B cell (primary cell): Measurements from ENCODE around the gene TECPR2. TPM values are rescaled to one million over a fixed set of nuclear protein-coding genes. Genes with fewer than 3 reads are reported as not detected.

Experiments used
- ATAC-seq: fragments of 200-7000 bp; cut with Tn5 transposase; one replicate; pipeline ENCODE4 v1.10.0; 2021; ENCODE audit warnings: low read depth, mild to moderate bottlenecking, moderate number of reproducible peaks, moderate library complexity
- CTCF ChIA-PET: fragments of 350-600 bp; sonication (Branson Sonifier 250); formaldehyde crosslinking; loops from one replicate; lab custom pipeline; 2021; ENCODE audit warnings: antibody characterized with exemption, inconsistent platforms; lab: Charles Lee
- POLR2A ChIA-PET: fragments of 350-600 bp; sonication (Branson Sonifier 250); formaldehyde crosslinking; loops from one replicate; lab custom pipeline; 2021; ENCODE audit warnings: antibody characterized with exemption; lab: Charles Lee
- DNase-seq: peaks from one replicate; pipeline ENCODE4 v3.0.0; 2013
- H2AFZ ChIP-seq: 2 replicates; pipeline ENCODE4 v1.6.1; 2012; ENCODE audit warnings: mild to moderate bottlenecking, low read depth, low read length; ENCODE audit not compliant: insufficient read depth, poor library complexity, severe bottlenecking
- H3K27ac ChIP-seq, 2 donors: 1 replicate in 1 of 2; 2 replicates in 1 of 2; pipeline ENCODE4 v1.5.1; 2012 to 2013; ENCODE audit warnings: low read length in 2 of 2, mild to moderate bottlenecking in 2 of 2, moderate library complexity in 1 of 2
- H3K27me3 ChIP-seq, 4 experiments: fragments of 200-600 bp in 1 of 4; sonication (generic) in 1 of 4; replicated peaks in 1 of 4; 1 replicate in 2 of 4; 2 replicates in 2 of 4; pipeline versions ENCODE4 v1.6.1 to v1.7.0; 2013 to 2016; ENCODE audit warnings: low read length in 3 of 4, mild to moderate bottlenecking in 2 of 4, mixed read lengths in 1 of 4, moderate library complexity in 1 of 4; ENCODE audit not compliant: insufficient read depth in 4 of 4, control insufficient read depth in 3 of 4; ENCODE audit errors: control extremely low read depth in 1 of 4
- H3K36me3 ChIP-seq, 2 experiments: replicated peaks in 1 of 2; 1 replicate in 1 of 2; 2 replicates in 1 of 2; pipeline versions ENCODE4 v1.6.1 to v1.7.1; 2013; ENCODE audit warnings: low read length in 1 of 2; ENCODE audit not compliant: insufficient read depth in 2 of 2, control insufficient read depth in 1 of 2; ENCODE audit errors: control extremely low read depth in 1 of 2, extremely low read depth in 1 of 2
- H3K4me1 ChIP-seq, 2 donors: fragments of 200-600 bp in 1 of 2; sonication (generic) in 1 of 2; 1 replicate in 1 of 2; 2 replicates in 1 of 2; pipeline versions ENCODE4 v1.5.1 to v1.6.1; 2013 to 2017; ENCODE audit warnings: low read length in 2 of 2; ENCODE audit not compliant: control insufficient read depth in 2 of 2, insufficient read depth in 2 of 2
- H3K4me2 ChIP-seq: replicated peaks from 2 replicates; pipeline ENCODE3; 2012; ENCODE audit warnings: mild to moderate bottlenecking, low read depth, low read length; ENCODE audit not compliant: poor library complexity, severe bottlenecking
- H3K4me3 ChIP-seq, 5 experiments: fragments of 200-600 bp in 1 of 5; sonication (generic) in 1 of 5; 1 replicate in 3 of 5; 2 replicates in 2 of 5; pipeline versions ENCODE4 v1.5.1 to v1.7.0; 2011 to 2016; ENCODE audit warnings: low read length in 4 of 5, mild to moderate bottlenecking in 4 of 5, low read depth in 2 of 5, control low read depth in 1 of 5, moderate library complexity in 1 of 5; ENCODE audit not compliant: insufficient read depth in 1 of 5; ENCODE audit errors: control extremely low read depth in 1 of 5, extremely low read depth in 1 of 5
- H3K79me2 ChIP-seq: fragments of 200-600 bp; sonication (generic); one replicate; pipeline ENCODE4 v1.6.0; 2016; ENCODE audit warnings: low read length; ENCODE audit not compliant: control insufficient read depth, insufficient read depth
- H3K9ac ChIP-seq: fragments of 200-600 bp; sonication (generic); 2 replicates; pipeline ENCODE4 v1.6.1; 2017; ENCODE audit warnings: mild to moderate bottlenecking, low read length, moderate library complexity
- H3K9me3 ChIP-seq, 3 donors: one replicate each; pipeline versions ENCODE4 v1.6.1 to v1.7.1; 2013; ENCODE audit warnings: low read length in 2 of 3; ENCODE audit not compliant: control insufficient read depth in 2 of 3, insufficient read depth in 1 of 3; ENCODE audit errors: control extremely low read depth in 1 of 3
- H4K20me1 ChIP-seq: 2 replicates; pipeline ENCODE4 v1.6.0; 2012; ENCODE audit warnings: mild to moderate bottlenecking, low read length; ENCODE audit not compliant: insufficient read depth, control insufficient read depth, poor library complexity, severe bottlenecking
- H3K27ac Mint-ChIP-seq: one replicate; pipeline ENCODE4 v1.8.0; 2021; ENCODE audit warnings: mixed read lengths
- H3K27me3 Mint-ChIP-seq: one replicate; pipeline ENCODE4 v1.8.0; 2021; ENCODE audit warnings: mixed read lengths
- H3K4me1 Mint-ChIP-seq: one replicate; pipeline ENCODE4 v1.8.0; 2021; ENCODE audit warnings: mixed read lengths
- H3K4me3 Mint-ChIP-seq: one replicate; pipeline ENCODE4 v1.8.0; 2021; ENCODE audit warnings: mixed read lengths
- H3K9me3 Mint-ChIP-seq: one replicate; pipeline ENCODE4 v1.8.0; 2022; ENCODE audit warnings: mixed read lengths; ENCODE audit not compliant: insufficient read depth
- EZH2 ChIP-seq: IDR thresholded peaks from 2 replicates; pipeline ENCODE4 v1.6.1; 2012; ENCODE audit warnings: borderline replicate concordance, low read depth, mild to moderate bottlenecking, moderate library complexity, low read length; ENCODE audit not compliant: insufficient read depth, poor library complexity, severe bottlenecking
- WGBS: methylation state at CpG from one replicate; pipeline ENCODE4 v1.1.5; 2013; ENCODE audit warnings: missing lambda C conversion rate; ENCODE audit not compliant: insufficient coverage; 5-methylcytosine and 5-hydroxymethylcytosine counted together
- intact Hi-C: fragments of 100-400 bp; cut with micrococcal nuclease; formaldehyde crosslinking; loops from one replicate; pipeline ENCODE4 v1.10.0; 2022
- polyA plus RNA-seq: library from polyadenylated mRNA; depleted of rRNA; stranded (reverse); fragments of >200 nt; gene quantifications from 2 replicates; pipeline ENCODE4 v1.2.3, GENCODE V29; 2012
- total RNA-seq, 2 donors: library from RNA; stranded (reverse); fragments of 120-200 nt in 1 of 2; gene quantifications; 1 replicate in 1 of 2; 2 replicates in 1 of 2; pipeline versions ENCODE4 v1.2.3 to v1.2.4, GENCODE V29; 2013 to 2022
- TF ChIP-seq, protein P1 (sequence below): fragments of 200-600 bp; IDR thresholded peaks from one replicate; pipeline ENCODE4 v1.8.0; 2022; ENCODE audit warnings: antibody characterized with exemption, mild to moderate bottlenecking

The TECPR2 gene
- total and polyA plus RNA-seq, 2 donors (not counting 1 experiment from before 2014, with no cell fraction given): 4.7 to 10.8 TPM

DNA sequence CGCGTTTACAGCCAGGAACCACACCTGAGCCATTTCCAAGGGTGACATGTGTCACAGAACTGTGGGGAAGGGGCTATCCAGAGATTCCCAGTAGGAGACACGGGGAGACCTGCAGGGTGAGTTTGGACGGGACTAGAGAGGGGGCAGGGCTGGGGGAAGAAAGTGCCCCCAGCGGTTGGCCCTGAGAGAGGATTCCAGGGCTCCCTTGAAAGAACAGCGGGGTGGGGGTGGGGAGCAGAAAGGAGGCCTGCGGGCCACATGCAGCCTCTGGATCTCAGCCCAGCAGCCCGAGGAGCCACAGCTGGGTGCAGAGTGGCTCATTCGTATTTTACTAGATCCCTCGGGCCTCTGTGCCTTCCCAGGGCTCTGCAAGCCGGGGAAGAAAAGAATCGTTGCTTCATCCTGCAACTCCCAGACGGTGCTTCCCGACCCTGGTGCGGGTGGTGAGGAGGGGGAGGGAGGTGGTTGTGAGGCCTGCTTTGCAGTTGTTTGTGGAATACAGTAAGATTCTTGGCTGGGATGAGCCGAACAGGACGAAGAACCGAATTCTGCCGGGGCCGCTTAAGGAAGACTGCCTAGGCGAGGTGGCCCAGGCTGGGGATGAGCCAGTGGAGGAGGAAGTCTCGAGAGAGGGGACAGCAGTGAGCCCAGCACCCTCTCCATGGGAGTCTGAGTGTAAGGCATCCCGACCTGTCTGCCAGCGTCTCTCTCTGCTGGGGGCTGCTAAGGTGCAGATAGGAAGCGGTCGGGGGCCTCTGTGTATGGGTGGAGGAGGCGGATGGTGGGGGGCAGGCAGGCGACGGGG is 182.9 kb downstream of the TECPR2 start:
- peak overlapping the region; percentile 44 for H3K9ac ChIP-seq
- H3K27me3 Mint-ChIP-seq: peaks cover 36% of the 10 kb centered on the region
- H3K27ac Mint-ChIP-seq: no peak overlapping the region
- intact Hi-C loops: no loop called here
- no peaks in the 10 kb centered on the region for H3K79me2 ChIP-seq
- H4K20me1 ChIP-seq: no peaks in the 10 kb centered on the region
- POLR2A ChIA-PET: no interaction called here
- peak; percentile 1 for TF ChIP-seq EZH2
- TF ChIP-seq, protein P1, sequence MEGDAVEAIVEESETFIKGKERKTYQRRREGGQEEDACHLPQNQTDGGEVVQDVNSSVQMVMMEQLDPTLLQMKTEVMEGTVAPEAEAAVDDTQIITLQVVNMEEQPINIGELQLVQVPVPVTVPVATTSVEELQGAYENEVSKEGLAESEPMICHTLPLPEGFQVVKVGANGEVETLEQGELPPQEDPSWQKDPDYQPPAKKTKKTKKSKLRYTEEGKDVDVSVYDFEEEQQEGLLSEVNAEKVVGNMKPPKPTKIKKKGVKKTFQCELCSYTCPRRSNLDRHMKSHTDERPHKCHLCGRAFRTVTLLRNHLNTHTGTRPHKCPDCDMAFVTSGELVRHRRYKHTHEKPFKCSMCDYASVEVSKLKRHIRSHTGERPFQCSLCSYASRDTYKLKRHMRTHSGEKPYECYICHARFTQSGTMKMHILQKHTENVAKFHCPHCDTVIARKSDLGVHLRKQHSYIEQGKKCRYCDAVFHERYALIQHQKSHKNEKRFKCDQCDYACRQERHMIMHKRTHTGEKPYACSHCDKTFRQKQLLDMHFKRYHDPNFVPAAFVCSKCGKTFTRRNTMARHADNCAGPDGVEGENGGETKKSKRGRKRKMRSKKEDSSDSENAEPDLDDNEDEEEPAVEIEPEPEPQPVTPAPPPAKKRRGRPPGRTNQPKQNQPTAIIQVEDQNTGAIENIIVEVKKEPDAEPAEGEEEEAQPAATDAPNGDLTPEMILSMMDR: no peak
- peak overlapping the region; percentile 78 for H3K4me2 ChIP-seq
- 72% methylated on average over 28 of the region's 29 CpGs for WGBS
- H3K9me3 Mint-ChIP-seq: no peaks in the 10 kb centered on the region
- no peak for ATAC-seq
- H3K27me3 ChIP-seq: peaks cover 0 to 34% (median 16%) of the 10 kb centered on the region in 4 experiments
- H3K4me3 ChIP-seq: peak overlapping the region in 1 of 5 experiments; percentile 26
- H2AFZ ChIP-seq: peak overlapping the region; percentile 52
- peaks cover 0 to 8% (median 0%) of the 10 kb centered on the region in 3 donors for H3K9me3 ChIP-seq
- peaks cover 20 to 22% of the 10 kb centered on the region in 2 donors for H3K4me1 ChIP-seq
- H3K4me3 Mint-ChIP-seq: peak overlapping the region; percentile 68
- no peaks in the 10 kb centered on the region for H3K36me3 ChIP-seq
- no peak overlapping the region for H3K27ac ChIP-seq
- no peak for DNase-seq
- CTCF ChIA-PET: no interaction called here
- peaks cover 10% of the 10 kb centered on the region for H3K4me1 Mint-ChIP-seq
